ENCODE data around the gene OXLD1.

The OXLD1 gene

DNA sequence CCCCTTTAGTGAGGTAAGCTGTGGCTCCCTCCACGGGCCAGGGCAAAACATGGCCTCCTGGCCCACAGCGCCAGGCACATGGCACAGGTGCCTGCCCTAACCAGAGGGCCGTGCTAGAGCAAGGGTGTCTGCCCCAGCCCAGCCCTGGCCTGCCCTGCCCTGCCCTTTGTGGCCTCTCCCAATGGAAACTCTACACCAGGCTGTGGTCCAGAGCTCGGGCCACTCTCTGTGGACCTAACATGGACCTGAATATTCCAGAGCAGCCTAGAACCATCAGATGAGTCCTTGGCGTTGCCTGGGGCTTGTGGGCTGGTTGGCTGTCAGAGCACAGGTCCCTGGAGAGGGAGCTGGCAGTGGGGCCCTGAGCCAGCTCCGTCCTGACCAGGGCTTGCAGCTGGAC lies 28.8 kb upstream of the OXLD1 start:
- no peak for TF ChIP-seq POLR2A (IDR thresholded peaks at IDR 0.05; ENCODE audit: low read depth, low read length)
- no peak for FAIRE-seq

DNA sequence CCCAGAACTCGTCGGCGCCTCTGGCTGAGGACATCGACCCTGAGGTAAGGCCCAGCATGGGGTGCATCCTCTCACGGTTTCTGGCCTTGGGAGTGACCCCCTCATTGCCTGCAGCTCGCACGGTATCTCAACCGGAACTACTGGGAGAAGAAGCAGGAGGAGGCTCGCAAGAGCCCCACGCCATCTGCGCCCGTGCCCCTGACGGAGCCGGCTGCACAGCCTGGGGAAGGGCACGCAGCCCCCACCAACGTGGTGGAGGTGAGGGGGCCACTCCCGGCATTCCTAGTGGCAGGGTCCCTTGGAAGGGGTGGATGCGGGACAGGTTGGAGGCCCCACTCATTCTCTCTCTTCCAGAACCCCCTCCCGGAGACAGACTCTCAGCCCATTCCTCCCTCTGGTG lies 28.4 kb upstream of the OXLD1 start:
- DNase-seq (ENCODE audit: insufficient read length, low spot score): no peak
- FAIRE-seq: no peak
- TF ChIP-seq POLR2A (IDR thresholded peaks at IDR 0.05; ENCODE audit: low read depth, low read length): no peak

More for the DNA sequence above, 28.8 kb upstream of the OXLD1 start:
- no peak for DNase-seq (ENCODE audit: insufficient read length, low spot score)

DNA sequence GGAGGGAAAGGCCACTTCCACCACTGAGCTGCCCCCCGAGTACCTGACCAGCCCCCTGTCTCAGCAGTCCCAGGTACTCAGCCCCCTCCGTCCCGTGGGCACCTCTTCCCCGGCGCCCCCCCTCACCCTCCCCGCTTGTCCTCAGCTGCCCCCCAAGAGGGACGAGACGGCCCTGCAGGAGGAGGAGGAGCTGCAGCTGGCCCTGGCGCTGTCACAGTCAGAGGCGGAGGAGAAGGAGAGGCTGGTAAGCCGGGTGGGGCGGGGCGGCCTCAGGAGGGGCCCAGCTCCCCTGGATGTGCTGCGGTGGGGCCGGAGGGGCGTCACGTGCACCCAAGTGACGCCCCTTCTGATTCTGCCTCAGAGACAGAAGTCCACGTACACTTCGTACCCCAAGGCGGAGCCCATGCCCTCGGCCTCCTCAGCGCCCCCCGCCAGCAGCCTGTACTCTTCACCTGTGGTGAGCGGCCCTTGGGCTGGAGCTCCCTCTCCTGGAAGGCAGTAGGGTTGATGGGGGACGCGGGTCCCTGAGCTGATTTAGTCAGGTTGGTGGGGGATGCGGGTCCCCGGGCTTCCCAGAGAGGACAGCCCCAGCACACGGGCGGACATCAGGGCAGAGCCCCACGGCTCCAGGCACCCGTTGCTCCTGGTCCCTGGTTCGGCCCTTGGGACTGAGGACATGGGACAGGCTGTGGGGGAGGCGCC lies 27.3 kb upstream of the OXLD1 start:
- FAIRE-seq (no peak), DNase-seq (ENCODE audit: insufficient read length, low spot score) (no peak)
- no peak for TF ChIP-seq POLR2A (IDR thresholded peaks at IDR 0.05; ENCODE audit: low read depth, low read length)

DNA sequence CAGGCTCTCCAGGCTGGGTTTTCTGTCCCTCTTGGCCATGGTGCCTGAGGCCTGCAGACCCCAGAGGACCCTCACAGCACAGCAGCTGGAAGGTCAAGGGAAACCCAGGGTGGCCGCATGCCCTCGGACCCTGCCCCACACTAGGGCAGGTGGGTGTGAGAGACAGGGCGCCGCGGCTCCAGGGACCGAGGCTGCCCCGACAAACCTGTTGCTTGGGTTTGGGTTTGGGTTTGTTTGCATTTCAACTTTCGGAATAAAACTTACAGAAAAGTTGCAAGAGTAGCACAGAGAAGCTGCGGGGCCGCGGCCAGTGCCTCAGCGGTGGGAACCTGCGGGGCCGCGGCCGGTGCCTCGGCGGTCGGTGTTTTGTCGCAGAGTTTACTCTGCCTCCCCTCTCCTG lies 25.2 kb upstream of the OXLD1 start:
- no peak for TF ChIP-seq POLR2A (IDR thresholded peaks at IDR 0.05; ENCODE audit: low read depth, low read length)
- DNase-seq (ENCODE audit: insufficient read length, low spot score) (no peak), FAIRE-seq (no peak)

DNA sequence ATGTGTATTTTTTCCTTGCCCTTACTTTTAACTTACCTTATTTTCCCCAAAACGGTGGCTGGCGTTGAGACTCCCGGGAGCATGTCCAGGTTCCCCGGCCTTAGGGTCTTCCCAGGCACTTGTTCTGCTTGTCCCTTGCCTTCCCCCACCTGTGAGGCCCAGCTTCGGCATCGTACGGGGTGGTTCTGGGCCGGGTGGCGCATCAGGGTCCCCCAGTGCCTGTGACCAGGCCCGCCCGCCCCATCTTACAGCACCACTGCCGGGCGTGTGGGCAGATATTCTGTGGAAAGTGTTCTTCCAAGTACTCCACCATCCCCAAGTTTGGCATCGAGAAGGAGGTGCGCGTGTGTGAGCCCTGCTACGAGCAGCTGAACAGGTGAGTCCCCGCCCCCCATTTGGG lies 24.8 kb upstream of the OXLD1 start:
- TF ChIP-seq POLR2A (IDR thresholded peaks at IDR 0.05; ENCODE audit: low read depth, low read length): no peak
- DNase-seq (ENCODE audit: insufficient read length, low spot score) (no peak), FAIRE-seq (no peak)

DNA sequence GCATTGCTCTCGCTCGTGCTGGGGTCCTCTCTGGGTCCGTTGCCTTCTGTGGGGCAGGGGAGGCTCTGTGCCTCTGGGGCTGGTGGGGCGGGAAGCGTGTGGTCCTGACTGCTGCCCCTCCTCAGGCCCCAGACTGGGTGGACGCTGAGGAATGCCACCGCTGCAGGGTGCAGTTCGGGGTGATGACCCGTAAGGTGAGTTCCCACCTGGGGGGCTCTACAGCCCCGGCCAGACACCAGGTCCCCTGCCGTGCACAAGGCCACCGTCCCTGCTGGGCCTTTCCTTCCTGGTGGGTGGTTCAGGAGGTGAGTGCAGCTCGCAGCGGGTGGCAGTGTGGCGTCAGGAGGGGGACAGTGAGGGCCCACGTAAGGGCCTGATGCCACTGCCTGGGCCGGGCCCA lies 24.1 kb upstream of the OXLD1 start:
- no peak for FAIRE-seq
- TF ChIP-seq POLR2A (IDR thresholded peaks at IDR 0.05; ENCODE audit: low read depth, low read length): no peak
- no peak for DNase-seq (ENCODE audit: insufficient read length, low spot score)

DNA sequence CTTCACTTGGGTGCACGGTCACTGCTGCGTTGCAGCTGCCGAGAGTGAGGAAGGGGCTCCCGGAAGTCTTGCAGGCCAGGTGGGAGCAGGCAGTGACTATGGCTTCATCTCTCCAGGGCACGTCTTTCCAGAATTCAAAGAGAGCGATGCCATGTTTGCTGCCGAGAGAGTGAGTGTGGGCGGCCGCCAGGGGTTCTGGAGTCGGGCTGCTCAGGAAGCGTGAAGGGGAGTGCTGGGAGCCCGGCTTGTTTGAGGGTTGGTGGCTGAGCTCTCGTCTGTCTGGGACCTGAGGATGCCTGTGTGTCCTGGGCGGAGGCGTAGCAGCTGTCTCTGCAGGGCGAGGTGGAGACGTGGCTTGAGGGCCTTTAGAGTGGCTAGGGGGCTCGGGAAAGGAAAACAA lies 23.7 kb upstream of the OXLD1 start:
- TF ChIP-seq POLR2A (IDR thresholded peaks at IDR 0.05; ENCODE audit: low read depth, low read length): no peak
- no peak for FAIRE-seq
- no peak for DNase-seq (ENCODE audit: insufficient read length, low spot score)

DNA sequence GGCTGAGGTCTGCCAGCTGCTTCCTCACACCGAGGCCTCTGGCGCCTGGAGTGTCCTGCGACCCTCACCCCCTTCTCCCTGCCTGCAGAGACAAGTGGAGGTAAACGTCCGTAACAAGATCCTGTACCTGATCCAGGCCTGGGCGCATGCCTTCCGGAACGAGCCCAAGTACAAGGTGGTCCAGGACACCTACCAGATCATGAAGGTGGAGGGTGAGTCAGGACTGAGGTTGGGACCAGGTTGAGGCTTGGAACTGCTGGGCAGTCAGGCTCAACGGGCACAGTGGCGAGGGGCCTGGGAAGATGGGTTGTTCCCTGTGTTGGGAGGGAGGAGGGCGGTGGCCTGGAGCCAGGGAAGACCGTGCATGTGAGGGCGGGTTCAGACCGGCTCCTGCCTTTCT lies 22.2 kb upstream of the OXLD1 start:
- FAIRE-seq (no peak), DNase-seq (ENCODE audit: insufficient read length, low spot score) (no peak)

DNA sequence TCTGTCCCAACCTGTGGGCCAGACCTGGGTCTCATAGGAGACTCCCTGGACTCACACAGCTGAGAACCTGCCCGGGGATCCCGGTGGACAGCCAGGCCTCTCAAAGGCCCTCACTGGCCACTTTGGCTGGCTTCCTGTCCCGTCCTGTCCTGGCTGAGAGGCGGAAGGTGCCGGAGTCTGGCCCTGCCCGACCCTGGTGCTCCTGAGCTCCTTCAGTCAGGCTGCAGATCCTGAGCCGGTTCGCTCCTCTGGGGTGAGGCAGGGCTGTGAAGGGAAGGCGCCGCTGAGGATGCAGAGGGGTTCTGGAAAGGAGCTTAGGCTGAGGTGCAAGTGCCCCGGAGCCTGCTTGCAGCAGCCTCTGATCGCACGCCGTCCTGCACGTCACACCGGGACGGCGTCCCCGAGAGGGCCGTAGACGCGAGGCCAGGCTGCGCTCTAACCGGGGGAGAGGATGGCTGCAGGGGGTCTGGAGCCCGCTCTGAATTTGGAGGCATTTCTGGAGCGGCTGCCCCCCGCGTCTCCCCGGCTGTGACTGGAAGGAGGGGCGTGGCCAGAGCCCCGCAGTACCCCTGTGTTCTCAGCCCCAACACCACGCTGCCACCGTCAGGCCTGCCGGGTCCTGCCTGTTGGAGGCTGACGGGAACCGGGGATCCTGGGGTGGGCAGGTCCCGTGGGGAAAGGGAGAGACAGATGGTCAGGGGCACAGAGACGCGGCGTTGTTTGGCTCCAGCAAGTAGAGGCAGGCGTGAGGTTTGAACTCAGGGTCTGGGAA lies 21.6 kb upstream of the OXLD1 start:
- no peak for TF ChIP-seq POLR2A (IDR thresholded peaks at IDR 0.05; ENCODE audit: low read depth, low read length)
- FAIRE-seq: no peak
- no peak for DNase-seq (ENCODE audit: insufficient read length, low spot score)

More for the DNA sequence above, 22.2 kb upstream of the OXLD1 start:
- no peak for TF ChIP-seq POLR2A (IDR thresholded peaks at IDR 0.05; ENCODE audit: low read depth, low read length)

DNA sequence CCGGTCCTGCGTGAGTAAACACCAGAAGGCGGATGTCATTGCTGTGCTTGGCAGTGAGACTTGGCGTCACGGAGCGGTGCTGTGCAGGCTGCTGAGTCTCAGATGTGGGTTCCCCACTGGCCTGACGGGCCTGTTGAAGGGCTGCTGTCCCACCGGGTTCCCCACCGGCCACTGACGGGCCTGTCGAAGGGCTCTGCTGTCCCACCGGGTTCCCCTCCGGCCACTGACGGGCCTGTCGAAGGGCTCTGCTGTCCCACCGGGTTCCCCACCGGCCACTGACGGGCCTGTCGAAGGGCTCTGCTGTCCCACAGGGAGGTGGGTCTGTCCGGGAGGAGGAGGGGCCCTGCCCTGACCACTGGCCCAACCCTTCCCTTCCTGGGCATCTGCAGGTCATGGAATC lies 20.2 kb upstream of the OXLD1 start:
- no peak for TF ChIP-seq POLR2A (IDR thresholded peaks at IDR 0.05; ENCODE audit: low read depth, low read length)
- no peak for FAIRE-seq

DNA sequence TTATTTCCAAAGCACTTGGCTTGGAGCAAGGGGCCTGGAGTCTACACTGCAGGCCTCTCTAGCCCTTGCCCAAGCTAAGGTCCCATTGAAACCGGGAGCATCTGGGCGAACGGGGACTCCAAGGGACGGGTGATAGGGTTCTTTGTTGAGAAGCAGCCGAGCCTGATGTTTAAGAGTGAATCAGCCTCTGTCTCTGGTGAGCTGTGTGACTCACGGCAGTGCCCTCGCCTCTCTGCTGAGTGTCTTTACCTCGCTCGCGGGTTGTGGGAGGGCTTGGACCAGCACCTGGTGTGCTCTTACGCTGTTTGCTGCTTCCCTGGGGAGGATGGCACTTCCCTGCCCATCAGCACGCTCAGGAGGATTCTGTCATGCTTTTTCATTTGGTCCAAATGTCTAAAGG lies 18.7 kb upstream of the OXLD1 start:
- DNase-seq (ENCODE audit: insufficient read length, low spot score) (peak; percentile 98), FAIRE-seq (peak; percentile 6)
- TF ChIP-seq POLR2A (IDR thresholded peaks at IDR 0.05; ENCODE audit: low read depth, low read length): no peak

More for the DNA sequence above, 20.2 kb upstream of the OXLD1 start:
- no peak for DNase-seq (ENCODE audit: insufficient read length, low spot score)

DNA sequence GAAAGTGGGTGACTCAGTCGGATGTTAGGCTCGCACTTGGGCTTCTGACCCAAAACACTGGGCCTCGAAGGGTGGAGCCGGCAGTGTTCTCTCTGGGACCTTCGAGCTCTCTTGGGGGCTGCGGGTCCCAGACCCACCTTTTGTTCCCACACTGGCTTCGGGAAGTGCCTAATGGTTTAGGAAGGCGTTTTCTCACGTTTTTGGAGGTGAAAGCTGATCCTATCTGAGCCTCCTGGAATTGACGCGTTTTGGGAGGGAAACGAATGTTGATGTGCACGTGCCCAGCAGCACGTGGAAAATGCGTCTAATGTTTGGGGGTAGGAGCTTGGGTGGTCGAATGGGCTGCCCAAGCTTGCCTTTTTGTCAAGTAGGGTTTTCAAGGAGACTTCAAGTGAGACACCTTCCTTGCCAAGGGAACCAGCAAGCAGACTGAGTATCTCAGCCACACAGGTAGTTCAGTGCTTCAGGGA lies 18.1 kb upstream of the OXLD1 start:
- no peak for FAIRE-seq
- no peak for DNase-seq (ENCODE audit: insufficient read length, low spot score)
- TF ChIP-seq POLR2A (IDR thresholded peaks at IDR 0.05; ENCODE audit: low read depth, low read length): 0 out of 2 replicates have a peak, but pooled peaks have one; percentile 7

DNA sequence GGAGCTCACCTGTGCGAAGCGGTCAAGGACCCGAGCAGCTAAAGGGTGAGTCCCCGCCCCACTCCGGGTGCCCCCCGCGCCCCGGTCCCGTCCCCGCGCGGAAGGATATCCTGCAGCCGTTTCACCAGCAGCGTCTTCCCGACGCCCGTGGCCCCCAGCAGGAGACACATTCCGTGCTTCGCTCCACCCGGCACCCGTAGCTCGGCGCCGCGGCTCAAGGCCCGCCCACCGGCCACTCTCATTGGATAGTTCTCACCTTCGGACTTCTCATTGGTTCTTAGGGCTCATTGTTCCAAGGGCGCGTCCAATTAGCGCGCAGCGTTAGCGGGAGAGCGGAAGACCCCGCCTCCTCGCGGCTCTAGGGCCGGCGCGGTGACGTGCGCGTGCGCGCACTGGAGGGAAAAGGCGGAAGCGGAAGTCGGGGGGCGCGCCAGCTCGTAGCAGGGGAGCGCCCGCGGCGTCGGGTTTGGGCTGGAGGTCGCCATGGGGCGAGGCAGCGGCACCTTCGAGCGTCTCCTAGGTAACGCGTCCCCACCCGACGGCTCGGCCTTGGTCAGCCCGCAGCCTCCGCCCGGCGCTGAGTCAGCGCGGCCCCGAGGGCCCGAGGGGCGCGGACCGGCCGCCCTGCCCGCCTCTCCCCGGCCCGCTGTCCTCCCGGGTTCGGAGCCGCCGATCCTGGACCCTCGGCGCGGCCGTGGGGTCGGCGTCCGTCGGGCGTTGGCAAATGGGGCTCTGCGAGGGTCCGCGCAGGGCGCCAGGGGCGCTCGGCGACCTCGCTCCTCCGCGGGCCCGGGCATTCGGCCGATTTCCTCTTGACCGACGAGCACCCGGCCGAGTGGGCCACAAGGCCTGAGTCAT lies 17.4 kb upstream of the OXLD1 start, which contains the start of the genes ARL16 and HGS:
Gene ARL16, minus strand, starts transcription at position 214 of the 858 bp plus-strand sequence. Its CDS starts 44 bp downstream, at position 170.
Gene HGS, plus strand, starts transcription at position 428 of the 858 bp plus-strand sequence. Its CDS starts 56 bp downstream, at position 484.
- peak; percentile 72 for TF ChIP-seq POLR2A (IDR thresholded peaks at IDR 0.05; ENCODE audit: low read depth, low read length)
- no peak for FAIRE-seq
- DNase-seq (ENCODE audit: insufficient read length, low spot score): peak; percentile 98

DNA sequence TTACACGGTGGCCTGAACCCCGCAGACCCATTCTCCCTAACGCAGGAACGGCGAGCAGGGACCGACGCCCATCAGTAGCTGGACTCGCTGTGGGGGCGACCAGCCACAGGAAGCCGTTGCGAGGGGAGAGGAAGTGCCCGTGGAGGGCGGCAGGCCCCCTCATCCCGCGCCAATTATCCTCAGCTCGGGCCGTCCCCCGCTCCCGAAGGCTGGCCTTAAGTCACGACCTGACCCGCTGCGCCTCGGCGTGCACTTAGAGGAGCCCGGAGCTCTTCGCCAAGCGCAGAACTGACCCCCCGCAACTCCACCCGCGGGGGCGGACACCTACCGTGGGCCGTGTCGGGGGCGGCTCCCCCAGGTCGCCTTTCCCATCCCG lies 16.8 kb upstream of the OXLD1 start:
- no peak for TF ChIP-seq POLR2A (IDR thresholded peaks at IDR 0.05; ENCODE audit: low read depth, low read length)
- no peak for FAIRE-seq
- DNase-seq (ENCODE audit: insufficient read length, low spot score): no peak

All from H54 (cell line).